ENCODE measurements around the gene EMILIN3.
"Not testable (repeated sequence)": the region's sequence is repeated elsewhere in the genome, so short reads cannot be mapped to it uniquely, and the experiment has no call there.

Gene EMILIN3

DNA sequence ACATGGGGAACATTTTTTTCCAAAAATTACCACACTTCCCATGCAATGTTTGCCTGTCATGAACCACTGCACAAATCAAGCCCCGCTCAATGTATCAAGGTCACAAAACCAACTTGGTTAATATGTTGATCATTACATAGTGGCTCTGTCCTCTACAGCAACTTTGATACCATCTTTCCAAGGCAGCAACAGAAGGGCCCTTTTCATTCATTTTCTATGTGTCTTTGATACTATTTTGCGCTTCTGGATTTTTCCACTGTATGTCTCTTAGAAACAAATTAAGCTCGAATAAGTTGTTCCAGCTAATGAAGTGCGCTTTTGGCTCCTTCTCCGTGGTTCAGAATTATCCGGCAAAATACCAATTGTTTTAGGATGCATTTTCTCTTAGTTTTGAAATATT lies 50.6 kb downstream of the EMILIN3 start:
- no peak for DNase-seq

DNA sequence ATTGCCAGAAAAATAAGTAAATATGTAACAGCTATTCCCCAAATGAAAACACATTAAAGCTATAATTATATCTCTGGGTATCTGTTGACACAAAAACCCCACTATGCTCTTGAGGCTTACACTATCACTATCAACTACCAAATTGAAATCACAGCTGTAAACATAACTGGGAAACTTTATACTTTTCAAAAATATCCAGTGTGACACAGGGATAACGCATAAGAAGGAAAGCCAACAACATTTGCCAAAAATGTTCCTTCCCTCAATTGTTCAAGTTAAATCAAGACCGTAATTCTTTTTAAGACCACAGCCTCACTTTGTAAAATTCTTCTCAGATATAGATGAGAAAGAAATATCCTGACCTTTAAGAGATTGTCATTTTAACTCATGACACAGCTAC lies 52.2 kb downstream of the EMILIN3 start:
- DNase-seq: no peak

- DNase-seq: not testable (repeated sequence)
Observed at GRCh38 chr20:41312009-41312408, 54.6 kb downstream of the EMILIN3 start.
